Rectal smooth muscle tissue (tissue), 1 donor: ENCODE results near the gene INKA1.

Source experiments
- H3K27ac ChIP-seq: one replicate; pipeline ENCODE4 v1.7.0; 2013; ENCODE audit warnings: low read depth, low read length, inconsistent platforms
- H3K27me3 ChIP-seq: one replicate; pipeline ENCODE4 v1.7.0; 2013; ENCODE audit warnings: low read length; ENCODE audit not compliant: control insufficient read depth, insufficient read depth
- H3K36me3 ChIP-seq: one replicate; pipeline ENCODE4 v1.7.0; 2013; ENCODE audit warnings: low read length; ENCODE audit not compliant: control insufficient read depth, insufficient read depth
- H3K4me1 ChIP-seq: one replicate; pipeline ENCODE4 v1.7.0; 2013; ENCODE audit warnings: low read length; ENCODE audit not compliant: control insufficient read depth, insufficient read depth
- H3K4me3 ChIP-seq: one replicate; pipeline ENCODE4 v1.7.0; 2013; ENCODE audit warnings: low read length
- H3K9ac ChIP-seq: one replicate; pipeline ENCODE4 v1.7.0; 2013; ENCODE audit warnings: low read length

The INKA1 gene

GRCh38 chr3:49840388-49840787, 37.3 kb downstream of the INKA1 start:
- Histone ChIP-seq H3K9ac (no peak overlapping the region), H3K4me3 (no peak overlapping the region), H3K27me3 (no peaks in the 10 kb centered on the region), H3K27ac (no peak overlapping the region), H3K4me1 (peaks cover 4% of the 10 kb centered on the region), H3K36me3 (no peaks in the 10 kb centered on the region)

GRCh38 chr3:49841126-49841696, 38.1 kb downstream of the INKA1 start:
- Histone ChIP-seq H3K4me1 (peaks cover 4% of the 10 kb centered on the region), H3K36me3 (no peaks in the 10 kb centered on the region), H3K27me3 (no peaks in the 10 kb centered on the region), H3K27ac (no peak overlapping the region), H3K4me3 (no peak overlapping the region), H3K9ac (no peak overlapping the region)

- peaks cover 4% of the 10 kb centered on the region for H3K4me1 ChIP-seq
- H3K27me3 ChIP-seq = no peaks in the 10 kb centered on the region
- no peaks in the 10 kb centered on the region for H3K36me3 ChIP-seq
- no peak overlapping the region for H3K9ac ChIP-seq
- no peak overlapping the region for H3K4me3 ChIP-seq
- no peak overlapping the region for H3K27ac ChIP-seq
These were observed 38.7 kb downstream of the INKA1 start for GRCh38 chr3:49841806-49842205.

GRCh38 chr3:49842843-49843517, 39.9 kb downstream of the INKA1 start:
- Histone ChIP-seq H3K4me3 (no peak overlapping the region), H3K27me3 (no peaks in the 10 kb centered on the region), H3K36me3 (no peaks in the 10 kb centered on the region), H3K27ac (no peak overlapping the region), H3K4me1 (peaks cover 4% of the 10 kb centered on the region), H3K9ac (no peak overlapping the region)

DNA sequence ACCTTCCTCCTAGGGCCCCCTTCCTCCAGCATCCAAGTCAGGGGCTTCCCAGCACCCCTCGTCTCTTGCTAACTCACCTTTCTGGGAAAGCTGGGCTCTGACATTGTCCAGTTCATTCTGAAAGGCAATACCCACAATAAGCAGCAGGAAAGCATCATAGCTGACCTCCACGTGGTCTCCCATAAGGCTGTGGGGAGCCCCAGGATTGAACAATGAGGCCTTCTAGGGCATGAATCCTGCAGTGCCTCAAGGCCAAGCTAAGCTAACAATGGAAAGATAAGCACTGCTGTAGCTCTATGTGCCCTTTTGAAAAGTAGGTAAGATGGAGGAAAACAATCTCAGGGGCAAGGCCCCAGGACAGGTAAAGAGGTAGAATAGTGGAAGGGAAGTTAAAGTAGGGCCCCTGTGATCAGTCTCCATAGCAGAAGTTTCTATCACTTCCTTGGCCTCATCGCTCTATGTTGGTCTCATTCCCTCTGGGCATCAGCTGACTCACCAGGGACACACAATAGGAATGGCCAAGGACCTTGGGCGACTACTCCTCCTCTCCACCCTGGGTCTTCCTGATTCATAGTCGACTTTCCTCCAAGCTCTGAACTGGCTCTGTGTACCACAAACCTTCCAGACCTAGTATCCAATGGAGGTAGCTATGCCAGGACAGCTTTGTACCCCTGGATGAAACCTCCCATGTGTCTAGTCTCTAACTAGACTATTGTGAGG, 41.6 kb downstream of the INKA1 start:
- no peak overlapping the region for H3K27ac ChIP-seq
- no peak overlapping the region for H3K9ac ChIP-seq
- no peak overlapping the region for H3K4me3 ChIP-seq
- peaks cover under 1% of the 10 kb centered on the region for H3K4me1 ChIP-seq
- no peaks in the 10 kb centered on the region for H3K36me3 ChIP-seq
- H3K27me3 ChIP-seq = no peaks in the 10 kb centered on the region

- no peak overlapping the region for H3K9ac ChIP-seq
- H3K27ac ChIP-seq = no peak overlapping the region
- no peaks in the 10 kb centered on the region for H3K36me3 ChIP-seq
These were observed 42.6 kb downstream of the INKA1 start for GRCh38 chr3:49845694-49846093.

More at GRCh38 chr3:49845694-49846093, 42.6 kb downstream of the INKA1 start:
- H3K27me3 ChIP-seq = no peaks in the 10 kb centered on the region
- H3K4me3 ChIP-seq = no peak overlapping the region
- H3K4me1 ChIP-seq = no peaks in the 10 kb centered on the region
